ENCODE results near the gene SEMA6C. TPM values are rescaled to one million over a fixed set of nuclear protein-coding genes. Genes with fewer than 3 reads are reported as not detected.

Gene SEMA6C
- total RNA-seq, 1 experiment from 2014 or later, result 2.0 TPM

GRCh38 chr1:151193304-151193703 is 46.9 kb upstream of the SEMA6C start:
- TF ChIP-seq EZH2 (IDR thresholded peaks at IDR 0.05; ENCODE audit: low read length, unreplicated experiment) (no peak), EZH2phosphoT487 (IDR thresholded peaks at IDR 0.05; ENCODE audit: borderline replicate concordance, low read length) (no peak), CTCF (conservative IDR thresholded peaks at IDR 0.05; ENCODE audit: low read depth, low read length) (no peak)
- ATAC-seq, result no peak
- H3K9me2 ChIP-seq (replicated peaks; ENCODE audit: low read length), result no peaks in the 10 kb centered on the region
- ChIA-PET POLR2A (ENCODE audit: unreplicated experiment) (interaction anchor here (0.6 kb wide), 2 partner anchors 36 to 186 kb away, joined by 4 to 5 read pairs; no protein-coding TSS in a partner anchor), CTCF (no interaction called here)
- no peak for DNase-seq
- intact Hi-C loops (cut with micrococcal nuclease), result loop anchor here (10.0 kb wide), 1 partner anchor 351 kb away; the partner anchor contains the start of gene TUFT1
- H3K4me1 ChIP-seq (ENCODE audit: insufficient read depth, low read length), result peaks cover 40% of the 10 kb centered on the region
- H3K9ac ChIP-seq (ENCODE audit: low read length), result no peak overlapping the region
- H3K27ac ChIP-seq (ENCODE audit: low read length), result no peak overlapping the region
- peaks cover 33% of the 10 kb centered on the region for H3K79me2 ChIP-seq (ENCODE audit: low read length)
- H3F3A ChIP-seq (ENCODE audit: low read length, unreplicated experiment), result peaks cover 11% of the 10 kb centered on the region
- H3K36me3 ChIP-seq (ENCODE audit: low read depth, low read length), result no peaks in the 10 kb centered on the region
- no peaks in the 10 kb centered on the region for H3K9me3 ChIP-seq (ENCODE audit: low read length)
- no peak overlapping the region for H3K4me3 ChIP-seq (ENCODE audit: low read length)
- H2AFZ ChIP-seq (ENCODE audit: low read length), result no peak overlapping the region
- no peak overlapping the region for H3K4me2 ChIP-seq (ENCODE audit: low read length)
- H3K27me3 ChIP-seq (ENCODE audit: low read length), result no peaks in the 10 kb centered on the region
- H4K20me1 ChIP-seq (ENCODE audit: low read length), result no peaks in the 10 kb centered on the region
- no TSS peak for BruUV-seq (replicated peaks)

GRCh38 chr1:151192047-151192446 is 45.6 kb upstream of the SEMA6C start:
- peaks cover 30% of the 10 kb centered on the region for H3K4me1 ChIP-seq (ENCODE audit: insufficient read depth, low read length)
- DNase-seq, result no peak
- no peaks in the 10 kb centered on the region for H3K9me3 ChIP-seq (ENCODE audit: low read length)
- H4K20me1 ChIP-seq (ENCODE audit: low read length), result no peaks in the 10 kb centered on the region
- no TSS peak for BruUV-seq (replicated peaks)
- no peaks in the 10 kb centered on the region for H3K27me3 ChIP-seq (ENCODE audit: low read length)
- H3K4me2 ChIP-seq (ENCODE audit: low read length), result no peak overlapping the region
- no peaks in the 10 kb centered on the region for H3K36me3 ChIP-seq (ENCODE audit: low read depth, low read length)
- POLR2A ChIA-PET (ENCODE audit: unreplicated experiment), result no interaction called here
- no peak overlapping the region for H3K4me3 ChIP-seq (ENCODE audit: low read length)
- intact Hi-C loops (cut with micrococcal nuclease), result loop anchor here (10.0 kb wide), 1 partner anchor 353 kb away; the partner anchor contains the start of gene TUFT1
- H3F3A ChIP-seq (ENCODE audit: low read length, unreplicated experiment), result peaks cover 11% of the 10 kb centered on the region
- ATAC-seq, result no peak
- TF ChIP-seq CTCF (conservative IDR thresholded peaks at IDR 0.05; ENCODE audit: low read depth, low read length) (no peak), EZH2phosphoT487 (IDR thresholded peaks at IDR 0.05; ENCODE audit: borderline replicate concordance, low read length) (no peak), EZH2 (IDR thresholded peaks at IDR 0.05; ENCODE audit: low read length, unreplicated experiment) (no peak)
- peaks cover 43% of the 10 kb centered on the region for H3K79me2 ChIP-seq (ENCODE audit: low read length)
- CTCF ChIA-PET, result no interaction called here
- no peak overlapping the region for H3K9ac ChIP-seq (ENCODE audit: low read length)
- no peak overlapping the region for H2AFZ ChIP-seq (ENCODE audit: low read length)
- no peaks in the 10 kb centered on the region for H3K9me2 ChIP-seq (replicated peaks; ENCODE audit: low read length)
- no peak overlapping the region for H3K27ac ChIP-seq (ENCODE audit: low read length)

All from PC-3 (cell line).